Neural cell (in vitro differentiated cells): ENCODE data around the gene SDF4. TPM values are rescaled to one million over a fixed set of nuclear protein-coding genes. Genes with fewer than 3 reads are reported as not detected.

Source experiments
- H2AFZ ChIP-seq: fragments of 200-600, 300-800 bp; sonication (generic), shearing (Covaris generic); 2 replicates; pipeline ENCODE4 v1.6.0; 2014; ENCODE audit warnings: low read depth, mild to moderate bottlenecking, antibody characterized with exemption, low read length, moderate library complexity
- H3F3A ChIP-seq: fragments of 200-600 bp; shearing (Covaris generic); 2 replicates; pipeline ENCODE4 v1.6.1; 2016; ENCODE audit warnings: mild to moderate bottlenecking, moderate library complexity, mixed read lengths, antibody characterized with exemption, low read length; ENCODE audit not compliant: insufficient read depth, poor library complexity, severe bottlenecking
- H3K27ac ChIP-seq: fragments of 200-600, 300-800 bp; sonication (generic), shearing (Covaris generic); 2 replicates; pipeline ENCODE4 v1.5.1; 2014; ENCODE audit warnings: mild to moderate bottlenecking, low read length, moderate library complexity
- H3K27me3 ChIP-seq: fragments of 300-800, 200-600 bp; sonication (generic), shearing (Covaris generic); 2 replicates; pipeline ENCODE4 v1.6.0; 2014; ENCODE audit warnings: mild to moderate bottlenecking, low read depth, low read length, moderate library complexity; ENCODE audit not compliant: insufficient read depth
- H3K36me3 ChIP-seq: fragments of 300-800, 200-600 bp; sonication (generic), shearing (Covaris generic); 2 replicates; pipeline ENCODE4 v1.5.1; 2014; ENCODE audit warnings: mild to moderate bottlenecking, antibody characterized with exemption, low read length, moderate library complexity; ENCODE audit not compliant: insufficient read depth
- H3K4me2 ChIP-seq: fragments of 300-800, 200-600 bp; sonication (generic), shearing (Covaris generic); 2 replicates; pipeline ENCODE4 v1.6.0; 2014; ENCODE audit warnings: mild to moderate bottlenecking, low read length
- H3K4me3 ChIP-seq: fragments of 300-800, 200-600 bp; sonication (generic), shearing (Covaris generic); 2 replicates; pipeline ENCODE4 v1.5.1; 2014; ENCODE audit warnings: mild to moderate bottlenecking, low read length, moderate library complexity
- H3K79me2 ChIP-seq: fragments of 200-600 bp; shearing (Covaris generic); replicated peaks from 2 replicates; pipeline ENCODE4 v1.6.0; 2014; ENCODE audit warnings: mild to moderate bottlenecking, low read length, moderate library complexity; ENCODE audit not compliant: insufficient read depth
- H3K9ac ChIP-seq: fragments of 300-800, 200-600 bp; sonication (generic), shearing (Covaris generic); 2 replicates; pipeline ENCODE4 v1.6.1; 2016; ENCODE audit warnings: mild to moderate bottlenecking, low read length, mixed read lengths
- H3K9me2 ChIP-seq: fragments of 200-600 bp; shearing (Covaris generic); 2 replicates; pipeline ENCODE4 v1.6.1; 2016; ENCODE audit warnings: mild to moderate bottlenecking, low read length, mixed read lengths; ENCODE audit not compliant: insufficient read depth
- H3K9me3 ChIP-seq: fragments of 200-600, 300-800 bp; sonication (generic), shearing (Covaris generic); 2 replicates; pipeline ENCODE4 v1.6.1; 2016; ENCODE audit warnings: mild to moderate bottlenecking, mixed run types, low read length, moderate library complexity, mixed read lengths
- H4K20me1 ChIP-seq: fragments of 200-600 bp; shearing (Covaris generic); 2 replicates; pipeline ENCODE4 v1.6.1; 2016; ENCODE audit warnings: mild to moderate bottlenecking, mixed run types; ENCODE audit not compliant: insufficient read depth
- EZH2 ChIP-seq: fragments of 200-600, 300-800 bp; shearing (Covaris generic), sonication (generic); IDR thresholded peaks from 2 replicates; pipeline ENCODE4 v1.6.1; 2014; ENCODE audit warnings: antibody characterized with exemption, low read length, borderline replicate concordance, mild to moderate bottlenecking; ENCODE audit not compliant: insufficient read depth, poor library complexity, severe bottlenecking
- MXI1 ChIP-seq: fragments of 450-650 bp; conservative IDR thresholded peaks from 2 replicates; pipeline ENCODE4 v1.6.1; 2014; ENCODE audit warnings: antibody characterized with exemption, mild to moderate bottlenecking; ENCODE audit not compliant: poor library complexity, severe bottlenecking
- POLR2AphosphoS5 ChIP-seq: IDR thresholded peaks from 2 replicates; pipeline ENCODE4 v1.6.1; 2012
- RAD21 ChIP-seq: fragments of 450-650 bp; conservative IDR thresholded peaks from 2 replicates; pipeline ENCODE4 v1.6.1; 2014; ENCODE audit warnings: antibody characterized with exemption, mild to moderate bottlenecking, moderate library complexity
- SMC3 ChIP-seq: fragments of 450-650 bp; conservative IDR thresholded peaks from 2 replicates; pipeline ENCODE4 v1.6.1; 2014; ENCODE audit warnings: antibody characterized with exemption, mild to moderate bottlenecking, moderate library complexity; ENCODE audit not compliant: poor library complexity
- polyA plus RNA-seq: library from polyadenylated mRNA; depleted of rRNA; stranded (reverse); fragments of >200 nt; gene quantifications from 2 replicates; pipeline ENCODE4 v1.2.3, GENCODE V29; 2014
- TF ChIP-seq, protein P1 (sequence below): IDR thresholded peaks from 2 replicates; pipeline ENCODE4 v1.6.1; 2012; ENCODE audit warnings: borderline replicate concordance
- TF ChIP-seq, protein P2 (sequence below): fragments of 450-650 bp; IDR thresholded peaks from 2 replicates; pipeline ENCODE4 v1.5.1; 2014; ENCODE audit warnings: antibody characterized with exemption, mild to moderate bottlenecking, moderate library complexity; ENCODE audit not compliant: poor library complexity, severe bottlenecking

Gene SDF4
- polyA plus RNA-seq, 1 donor from 2014 or later, result 91.2 TPM

DNA sequence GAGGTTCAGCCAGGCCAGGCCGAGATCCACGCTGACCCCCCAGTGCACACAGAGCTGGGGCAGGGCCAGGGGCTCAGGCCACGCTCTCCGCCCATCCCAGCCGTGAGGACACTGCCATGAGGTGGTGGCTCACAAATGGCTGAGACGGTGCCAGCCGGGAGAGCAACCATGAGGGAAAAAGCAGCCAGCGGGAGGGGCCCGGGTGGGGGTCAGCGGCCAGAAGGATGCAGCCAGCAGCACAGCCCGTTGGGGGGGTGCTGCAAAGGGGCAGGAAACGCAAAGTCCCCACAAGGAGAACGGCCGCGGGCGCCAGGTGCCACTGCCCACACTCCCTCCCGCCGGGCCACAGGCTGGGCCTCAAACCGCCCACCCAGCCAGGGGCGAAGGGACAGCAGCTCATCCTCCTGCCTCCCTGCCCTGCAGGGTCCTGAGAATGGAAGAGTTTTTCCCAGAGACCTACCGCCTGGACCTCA, 49.8 kb downstream of the SDF4 start (continued):
- TF ChIP-seq, protein P1, sequence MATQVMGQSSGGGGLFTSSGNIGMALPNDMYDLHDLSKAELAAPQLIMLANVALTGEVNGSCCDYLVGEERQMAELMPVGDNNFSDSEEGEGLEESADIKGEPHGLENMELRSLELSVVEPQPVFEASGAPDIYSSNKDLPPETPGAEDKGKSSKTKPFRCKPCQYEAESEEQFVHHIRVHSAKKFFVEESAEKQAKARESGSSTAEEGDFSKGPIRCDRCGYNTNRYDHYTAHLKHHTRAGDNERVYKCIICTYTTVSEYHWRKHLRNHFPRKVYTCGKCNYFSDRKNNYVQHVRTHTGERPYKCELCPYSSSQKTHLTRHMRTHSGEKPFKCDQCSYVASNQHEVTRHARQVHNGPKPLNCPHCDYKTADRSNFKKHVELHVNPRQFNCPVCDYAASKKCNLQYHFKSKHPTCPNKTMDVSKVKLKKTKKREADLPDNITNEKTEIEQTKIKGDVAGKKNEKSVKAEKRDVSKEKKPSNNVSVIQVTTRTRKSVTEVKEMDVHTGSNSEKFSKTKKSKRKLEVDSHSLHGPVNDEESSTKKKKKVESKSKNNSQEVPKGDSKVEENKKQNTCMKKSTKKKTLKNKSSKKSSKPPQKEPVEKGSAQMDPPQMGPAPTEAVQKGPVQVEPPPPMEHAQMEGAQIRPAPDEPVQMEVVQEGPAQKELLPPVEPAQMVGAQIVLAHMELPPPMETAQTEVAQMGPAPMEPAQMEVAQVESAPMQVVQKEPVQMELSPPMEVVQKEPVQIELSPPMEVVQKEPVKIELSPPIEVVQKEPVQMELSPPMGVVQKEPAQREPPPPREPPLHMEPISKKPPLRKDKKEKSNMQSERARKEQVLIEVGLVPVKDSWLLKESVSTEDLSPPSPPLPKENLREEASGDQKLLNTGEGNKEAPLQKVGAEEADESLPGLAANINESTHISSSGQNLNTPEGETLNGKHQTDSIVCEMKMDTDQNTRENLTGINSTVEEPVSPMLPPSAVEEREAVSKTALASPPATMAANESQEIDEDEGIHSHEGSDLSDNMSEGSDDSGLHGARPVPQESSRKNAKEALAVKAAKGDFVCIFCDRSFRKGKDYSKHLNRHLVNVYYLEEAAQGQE, result no peak
- TF ChIP-seq RAD21, result no peak

DNA sequence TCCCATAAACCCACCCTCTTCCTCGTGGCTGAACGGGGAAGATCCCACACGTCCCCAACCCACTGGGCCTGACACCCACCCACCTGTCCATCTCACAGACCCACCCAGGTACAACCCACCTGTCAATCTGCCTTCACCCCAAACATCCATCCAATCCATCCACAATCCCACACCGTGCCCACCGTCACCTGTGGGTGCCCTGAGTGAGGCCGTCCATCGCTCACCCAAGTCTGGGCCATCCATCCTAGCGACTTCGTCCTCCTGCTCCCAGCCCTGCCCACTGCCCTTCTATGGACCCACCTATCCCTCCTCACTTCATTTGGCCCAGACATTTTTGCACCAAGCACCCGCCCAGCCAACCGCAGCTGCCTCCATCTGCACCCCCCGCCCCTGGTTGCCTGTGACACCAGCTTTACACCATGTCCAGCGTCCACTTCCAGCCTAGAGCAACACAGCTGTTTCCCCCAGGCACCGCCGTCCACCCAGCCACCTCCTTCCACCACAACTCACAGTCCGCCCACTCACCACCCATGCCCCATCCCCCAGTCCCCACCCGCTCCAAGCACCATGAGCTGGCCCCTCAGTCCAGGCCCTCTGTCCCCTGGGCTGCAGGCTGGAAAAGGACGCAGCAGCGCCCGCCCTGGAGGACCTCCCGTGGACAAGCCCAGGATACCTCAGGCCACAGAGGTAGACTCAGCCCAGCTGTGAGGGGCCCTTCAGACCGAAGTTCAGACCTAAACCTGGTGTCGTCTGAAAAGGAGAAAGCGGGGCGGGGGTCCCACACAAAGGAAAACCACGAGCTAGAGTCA, 50.5 kb downstream of the SDF4 start:
- no peaks in the 10 kb centered on the region for H3F3A ChIP-seq
- H3K27ac ChIP-seq, result no peak overlapping the region
- no peaks in the 10 kb centered on the region for H4K20me1 ChIP-seq
- H3K9ac ChIP-seq, result no peak overlapping the region
- no peaks in the 10 kb centered on the region for H3K79me2 ChIP-seq
- H3K27me3 ChIP-seq, result no peaks in the 10 kb centered on the region
- no peaks in the 10 kb centered on the region for H3K36me3 ChIP-seq
- no peaks in the 10 kb centered on the region for H3K9me3 ChIP-seq
- no peak overlapping the region for H3K4me2 ChIP-seq
- H3K9me2 ChIP-seq, result no peaks in the 10 kb centered on the region
- TF ChIP-seq, protein P1, result no peak
- TF ChIP-seq EZH2, result no peak
- no peak for TF ChIP-seq MXI1
- no peak overlapping the region for H2AFZ ChIP-seq
- H3K4me3 ChIP-seq, result no peak overlapping the region

DNA sequence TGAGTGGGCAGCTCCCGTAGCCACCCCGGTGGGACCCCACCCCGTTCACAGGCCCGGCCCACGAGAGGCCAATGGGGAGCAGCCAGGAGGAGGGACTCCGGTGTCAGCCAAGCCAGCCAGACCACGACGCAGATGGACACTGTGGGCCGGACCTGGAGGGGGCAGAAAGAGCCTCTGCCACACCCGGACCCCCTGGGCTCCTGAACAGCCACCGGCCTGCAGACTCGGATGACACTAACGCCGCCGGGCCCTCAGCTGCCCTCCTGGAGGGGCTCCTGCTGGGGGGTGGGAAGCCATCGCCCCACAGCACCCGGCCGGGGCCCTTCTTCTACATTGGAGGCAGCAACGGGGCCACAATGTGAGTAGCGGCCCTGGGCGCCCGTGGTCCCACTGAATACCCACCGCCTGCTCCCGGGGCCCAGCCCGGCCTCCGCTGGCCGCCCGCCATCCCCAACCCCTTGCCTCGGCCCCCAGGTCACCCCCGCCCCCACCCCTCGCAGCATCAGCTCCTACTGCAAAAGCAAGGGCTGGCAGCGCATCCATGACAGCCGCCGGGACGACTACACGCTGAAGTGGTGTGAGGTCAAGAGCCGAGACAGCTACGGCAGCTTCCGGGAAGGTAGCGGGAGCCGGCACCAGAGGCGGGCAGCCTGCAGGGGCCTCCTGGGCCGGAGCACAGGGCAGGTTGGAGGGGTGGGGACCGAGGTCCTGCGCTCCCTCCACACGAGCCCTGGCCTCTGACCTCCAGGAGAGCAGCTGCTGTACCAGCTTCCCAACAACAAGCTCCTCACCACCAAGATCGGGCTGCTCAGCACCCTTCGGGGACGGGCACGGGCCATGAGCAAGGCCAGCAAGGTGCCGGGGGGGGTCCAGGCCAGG, 51.6 kb downstream of the SDF4 start:
- H4K20me1 ChIP-seq, result no peaks in the 10 kb centered on the region
- H3K9me2 ChIP-seq, result no peaks in the 10 kb centered on the region
- H2AFZ ChIP-seq, result no peak overlapping the region
- no peak overlapping the region for H3K27ac ChIP-seq
- H3K9ac ChIP-seq, result no peak overlapping the region
- H3K79me2 ChIP-seq, result no peaks in the 10 kb centered on the region
- no peaks in the 10 kb centered on the region for H3K9me3 ChIP-seq
- H3K4me2 ChIP-seq, result no peak overlapping the region
- TF ChIP-seq, protein P1, result no peak
- TF ChIP-seq, protein P2, sequence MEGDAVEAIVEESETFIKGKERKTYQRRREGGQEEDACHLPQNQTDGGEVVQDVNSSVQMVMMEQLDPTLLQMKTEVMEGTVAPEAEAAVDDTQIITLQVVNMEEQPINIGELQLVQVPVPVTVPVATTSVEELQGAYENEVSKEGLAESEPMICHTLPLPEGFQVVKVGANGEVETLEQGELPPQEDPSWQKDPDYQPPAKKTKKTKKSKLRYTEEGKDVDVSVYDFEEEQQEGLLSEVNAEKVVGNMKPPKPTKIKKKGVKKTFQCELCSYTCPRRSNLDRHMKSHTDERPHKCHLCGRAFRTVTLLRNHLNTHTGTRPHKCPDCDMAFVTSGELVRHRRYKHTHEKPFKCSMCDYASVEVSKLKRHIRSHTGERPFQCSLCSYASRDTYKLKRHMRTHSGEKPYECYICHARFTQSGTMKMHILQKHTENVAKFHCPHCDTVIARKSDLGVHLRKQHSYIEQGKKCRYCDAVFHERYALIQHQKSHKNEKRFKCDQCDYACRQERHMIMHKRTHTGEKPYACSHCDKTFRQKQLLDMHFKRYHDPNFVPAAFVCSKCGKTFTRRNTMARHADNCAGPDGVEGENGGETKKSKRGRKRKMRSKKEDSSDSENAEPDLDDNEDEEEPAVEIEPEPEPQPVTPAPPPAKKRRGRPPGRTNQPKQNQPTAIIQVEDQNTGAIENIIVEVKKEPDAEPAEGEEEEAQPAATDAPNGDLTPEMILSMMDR, result no peak
- TF ChIP-seq SMC3 (no peak), EZH2 (no peak), POLR2AphosphoS5 (no peak)
- H3K27me3 ChIP-seq, result no peaks in the 10 kb centered on the region
- no peak overlapping the region for H3K4me3 ChIP-seq
- H3F3A ChIP-seq, result no peaks in the 10 kb centered on the region
- no peaks in the 10 kb centered on the region for H3K36me3 ChIP-seq
